Measurements from ENCODE around the gene WDR77. TPM values are rescaled to one million over a fixed set of nuclear protein-coding genes. Genes with fewer than 3 reads are reported as not detected.

WDR77 gene
- total and polyA plus RNA-seq, 8 donors, result 18.9 to 58.4 (median 48.4) TPM

GRCh38 chr1:111471538-111471937 is 22.5 kb upstream of the WDR77 start:
- peaks cover 0 to 47% of the 10 kb centered on the region in 2 donors for H3K4me1 ChIP-seq
- peak overlapping the region; percentile 46 to 94 for H3K27ac ChIP-seq
- intact Hi-C loops (cut with DNase I), result no loop called here
- DNase-seq (no peak), ATAC-seq (no peak)
- no peak overlapping the region for H3K4me3 ChIP-seq
- H3K36me3 ChIP-seq, result peaks cover 0 to 22% of the 10 kb centered on the region in 2 donors
- H3K27me3 ChIP-seq, result no peaks in the 10 kb centered on the region
- TF ChIP-seq, protein P1, sequence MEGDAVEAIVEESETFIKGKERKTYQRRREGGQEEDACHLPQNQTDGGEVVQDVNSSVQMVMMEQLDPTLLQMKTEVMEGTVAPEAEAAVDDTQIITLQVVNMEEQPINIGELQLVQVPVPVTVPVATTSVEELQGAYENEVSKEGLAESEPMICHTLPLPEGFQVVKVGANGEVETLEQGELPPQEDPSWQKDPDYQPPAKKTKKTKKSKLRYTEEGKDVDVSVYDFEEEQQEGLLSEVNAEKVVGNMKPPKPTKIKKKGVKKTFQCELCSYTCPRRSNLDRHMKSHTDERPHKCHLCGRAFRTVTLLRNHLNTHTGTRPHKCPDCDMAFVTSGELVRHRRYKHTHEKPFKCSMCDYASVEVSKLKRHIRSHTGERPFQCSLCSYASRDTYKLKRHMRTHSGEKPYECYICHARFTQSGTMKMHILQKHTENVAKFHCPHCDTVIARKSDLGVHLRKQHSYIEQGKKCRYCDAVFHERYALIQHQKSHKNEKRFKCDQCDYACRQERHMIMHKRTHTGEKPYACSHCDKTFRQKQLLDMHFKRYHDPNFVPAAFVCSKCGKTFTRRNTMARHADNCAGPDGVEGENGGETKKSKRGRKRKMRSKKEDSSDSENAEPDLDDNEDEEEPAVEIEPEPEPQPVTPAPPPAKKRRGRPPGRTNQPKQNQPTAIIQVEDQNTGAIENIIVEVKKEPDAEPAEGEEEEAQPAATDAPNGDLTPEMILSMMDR (IDR thresholded peaks at IDR 0.05), result no peak
- H3K9me3 ChIP-seq, result no peaks in the 10 kb centered on the region

- Histone ChIP-seq H3K9me3 (no peaks in the 10 kb centered on the region), H3K27me3 (no peaks in the 10 kb centered on the region), H3K4me3 (no peak overlapping the region), H3K27ac (peak overlapping the region; percentile 46 to 94), H3K4me1 (peaks cover 0 to 47% of the 10 kb centered on the region in 2 donors), H3K36me3 (peaks cover 0 to 22% of the 10 kb centered on the region in 2 donors)
- peak; percentile 78 for ATAC-seq
- TF ChIP-seq, protein P1 (IDR thresholded peaks at IDR 0.05), result no peak
- intact Hi-C loops (cut with DNase I), result no loop called here
- peak in 1 of 4 donors; percentile 75 for DNase-seq
Measured at GRCh38 chr1:111471012-111471411, 22.0 kb upstream of the WDR77 start.

DNA sequence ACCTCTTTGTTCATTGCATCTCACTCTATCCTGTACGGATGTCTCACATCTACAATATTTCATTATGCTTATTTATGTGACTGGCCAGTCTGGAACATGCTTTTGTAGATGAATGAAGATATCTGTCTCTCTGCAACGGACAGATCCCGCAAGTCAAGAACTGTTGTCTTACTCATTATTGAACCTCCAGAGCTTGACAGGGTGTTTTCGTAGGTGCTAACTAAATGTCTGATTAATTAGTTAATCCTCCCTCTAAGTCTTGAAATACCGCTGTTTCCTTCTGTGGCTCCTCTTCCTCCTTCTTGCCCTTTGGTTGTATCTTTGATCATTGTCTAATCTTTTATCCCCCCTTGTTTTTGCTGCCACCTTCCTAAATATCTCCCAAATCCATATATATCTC is 21.5 kb upstream of the WDR77 start:
- TF ChIP-seq, protein P1 (IDR thresholded peaks at IDR 0.05), result no peak
- Histone ChIP-seq H3K4me1 (peaks cover 0 to 45% of the 10 kb centered on the region in 2 donors), H3K36me3 (peaks cover 0 to 22% of the 10 kb centered on the region in 2 donors), H3K27ac (peak overlapping the region; percentile 46 to 94), H3K9me3 (no peaks in the 10 kb centered on the region), H3K4me3 (no peak overlapping the region), H3K27me3 (no peaks in the 10 kb centered on the region)
- no peak for DNase-seq
- intact Hi-C loops (cut with DNase I), result no loop called here
- ATAC-seq, result no peak

- H3K36me3 ChIP-seq, result peaks cover 0 to 22% of the 10 kb centered on the region in 2 donors
- intact Hi-C loops (cut with DNase I), result no loop called here
- ATAC-seq, result no peak
Measured at GRCh38 chr1:111469539-111469938, 20.5 kb upstream of the WDR77 start.

DNA sequence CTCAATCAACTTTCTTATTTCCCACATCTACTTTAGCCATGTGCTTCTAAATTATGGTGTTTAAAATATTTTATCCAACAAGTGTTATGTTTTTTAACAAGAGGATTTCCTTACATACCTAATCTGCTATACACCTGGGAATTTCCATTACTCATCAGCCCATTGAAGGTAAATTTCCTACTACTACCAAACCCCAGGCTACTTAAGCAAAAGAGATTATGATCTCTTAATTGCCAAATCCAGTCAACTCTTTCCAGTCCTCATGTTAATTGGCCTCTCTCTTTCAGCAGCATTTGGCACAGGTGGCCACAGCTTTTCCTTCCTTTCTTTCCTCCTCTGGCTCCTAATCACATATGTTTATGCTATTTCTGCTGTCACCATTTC is 19.7 kb upstream of the WDR77 start:
- ATAC-seq (no peak), DNase-seq (no peak)
- intact Hi-C loops (cut with DNase I), result no loop called here
- no peak overlapping the region for H3K27ac ChIP-seq
- H3K27me3 ChIP-seq, result no peaks in the 10 kb centered on the region
- H3K4me3 ChIP-seq, result no peak overlapping the region
- H3K9me3 ChIP-seq, result no peaks in the 10 kb centered on the region
- TF ChIP-seq, protein P1 (IDR thresholded peaks at IDR 0.05), result no peak
- peaks cover 0 to 22% of the 10 kb centered on the region in 2 donors for H3K36me3 ChIP-seq
- peaks cover 0 to 40% of the 10 kb centered on the region in 2 donors for H3K4me1 ChIP-seq

More at GRCh38 chr1:111469539-111469938, 20.5 kb upstream of the WDR77 start:
- peaks cover 0 to 42% of the 10 kb centered on the region in 2 donors for H3K4me1 ChIP-seq
- H3K4me3 ChIP-seq, result no peak overlapping the region
- H3K9me3 ChIP-seq, result no peaks in the 10 kb centered on the region
- DNase-seq, result no peak
- no peaks in the 10 kb centered on the region for H3K27me3 ChIP-seq
- H3K27ac ChIP-seq, result peak overlapping the region in 1 of 2 donors; percentile 94
- TF ChIP-seq, protein P1 (IDR thresholded peaks at IDR 0.05), result no peak
